GM12872 (cell line): ENCODE results near the gene SORL1-AS1.

Source experiments
- CTCF ChIP-seq: IDR thresholded peaks from 3 replicates; pipeline ENCODE4 v1.5.1; 2011; ENCODE audit warnings: low read depth, mild to moderate bottlenecking, low read length, moderate library complexity; ENCODE audit not compliant: insufficient read depth

SORL1-AS1 gene

GRCh38 chr11:121431820-121432526 is 20.8 kb downstream of the SORL1-AS1 start:
- no peak for TF ChIP-seq CTCF

- TF ChIP-seq CTCF, result no peak
Observed at GRCh38 chr11:121429556-121429955, 23.2 kb downstream of the SORL1-AS1 start.

- no peak for TF ChIP-seq CTCF
Observed at GRCh38 chr11:121427400-121427744, 25.4 kb downstream of the SORL1-AS1 start.

DNA sequence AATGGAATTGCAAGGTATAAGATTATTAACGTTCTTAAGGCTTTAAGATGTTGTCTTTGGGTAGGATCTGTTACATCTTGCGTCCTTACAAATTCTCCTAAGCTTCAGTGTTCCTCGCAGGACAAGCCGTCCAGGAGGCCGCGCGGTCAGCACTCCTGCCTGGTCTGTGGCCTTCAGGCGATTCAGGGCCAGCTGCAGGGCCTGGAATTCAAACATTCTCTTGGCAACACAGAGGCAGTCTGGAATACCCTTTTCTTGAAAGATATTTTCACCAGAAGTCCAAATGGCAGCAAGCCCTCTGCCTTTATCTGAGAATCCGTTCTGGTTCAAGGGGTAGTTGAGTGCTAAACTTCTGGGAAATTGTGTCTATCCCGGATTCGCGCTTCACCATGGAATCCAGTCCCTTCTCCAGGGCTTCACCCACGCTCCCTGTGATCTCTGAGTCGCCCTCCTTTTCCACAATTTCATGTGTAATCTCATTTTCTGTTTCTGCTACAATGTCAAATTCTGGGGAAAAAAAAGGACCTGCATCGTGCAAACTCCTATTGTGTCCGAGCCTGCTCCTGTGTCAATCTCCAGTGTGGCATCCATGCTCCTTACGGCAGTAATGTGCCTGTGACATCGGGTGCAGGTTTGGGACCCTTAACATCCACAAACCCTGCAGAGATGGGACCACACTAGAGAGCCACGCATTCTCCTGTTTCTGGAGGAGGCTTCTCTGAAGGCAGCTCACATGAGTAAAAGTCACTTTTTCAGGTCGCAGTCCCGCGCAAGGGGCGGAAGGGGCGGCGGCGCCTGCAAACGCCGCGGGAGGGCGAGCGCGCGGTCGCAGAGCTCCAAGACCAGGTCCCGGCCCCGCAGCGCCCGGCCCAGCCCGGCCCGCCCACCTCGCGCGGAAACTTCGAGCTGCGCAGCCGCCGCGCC is 26.0 kb downstream of the SORL1-AS1 start:
- peak; percentile 36; the same call in 2 of the 3 replicates for TF ChIP-seq CTCF

DNA sequence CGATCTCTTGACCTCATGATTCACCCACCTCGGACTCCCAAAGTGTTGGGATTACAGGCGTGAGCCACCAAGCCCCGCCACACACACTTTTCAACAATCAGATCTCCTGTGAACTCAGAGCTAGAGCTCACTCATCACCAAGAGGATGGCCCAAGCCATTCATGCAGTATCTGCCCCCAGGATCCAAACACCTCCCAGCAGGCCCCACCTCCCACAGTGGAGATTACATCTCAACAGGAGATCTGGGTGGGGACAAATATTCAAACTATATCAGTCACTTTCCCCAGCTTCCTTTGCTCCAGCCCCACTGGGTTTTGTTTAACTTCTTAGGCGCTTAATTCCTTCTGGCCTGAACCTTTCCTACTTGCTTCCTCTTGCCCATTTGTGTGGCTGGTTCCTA is 26.9 kb downstream of the SORL1-AS1 start:
- no peak for TF ChIP-seq CTCF

- no peak for TF ChIP-seq CTCF
Observed at GRCh38 chr11:121422675-121423074, 30.1 kb downstream of the SORL1-AS1 start.

- TF ChIP-seq CTCF, result peak; percentile 34; the same call in 2 of the 3 replicates
Observed at GRCh38 chr11:121421149-121421901, 31.4 kb downstream of the SORL1-AS1 start.
